ENCODE results near the gene RSPH6A. TPM values are rescaled to one million over a fixed set of nuclear protein-coding genes. Genes with fewer than 3 reads are reported as not detected.

RSPH6A gene
- polyA plus RNA-seq, 1 donor (not counting 4 experiments of a cell fraction or from before 2014, with no cell fraction given) = not detected

- H3K36me3 ChIP-seq (ENCODE audit: control insufficient read depth in 2 of 2, extremely low read depth in 1 of 2, insufficient read depth in 2 of 2, low read length in 2 of 2) = peaks cover 43 to 65% of the 10 kb centered on the region in 2 experiments
- peaks cover 3% of the 10 kb centered on the region for H3K9me1 ChIP-seq (ENCODE audit: control insufficient read depth, extremely low read depth, insufficient read depth, low read length)
- FAIRE-seq (no peak), DNase-seq (ENCODE audit: low read depth, low spot score) (no peak)
- H2AFZ ChIP-seq (ENCODE audit: control insufficient read depth, low read length) = no peak overlapping the region
- H3K9ac ChIP-seq (ENCODE audit: control insufficient read depth, extremely low read depth, insufficient read depth, low read length) = no peak overlapping the region
- H3K4me2 ChIP-seq (ENCODE audit: control insufficient read depth, extremely low read depth, insufficient read depth, low read depth, low read length) = no peak overlapping the region
- dilution Hi-C loops (cut with MboI; ENCODE audit: extremely low pct_ligation_motif_present, low sequenced_read_pairs) = no loop called here
- no peak for TF ChIP-seq EZH2 (IDR thresholded peaks at IDR 0.05; ENCODE audit: low read length)
- TF ChIP-seq, protein P1, sequence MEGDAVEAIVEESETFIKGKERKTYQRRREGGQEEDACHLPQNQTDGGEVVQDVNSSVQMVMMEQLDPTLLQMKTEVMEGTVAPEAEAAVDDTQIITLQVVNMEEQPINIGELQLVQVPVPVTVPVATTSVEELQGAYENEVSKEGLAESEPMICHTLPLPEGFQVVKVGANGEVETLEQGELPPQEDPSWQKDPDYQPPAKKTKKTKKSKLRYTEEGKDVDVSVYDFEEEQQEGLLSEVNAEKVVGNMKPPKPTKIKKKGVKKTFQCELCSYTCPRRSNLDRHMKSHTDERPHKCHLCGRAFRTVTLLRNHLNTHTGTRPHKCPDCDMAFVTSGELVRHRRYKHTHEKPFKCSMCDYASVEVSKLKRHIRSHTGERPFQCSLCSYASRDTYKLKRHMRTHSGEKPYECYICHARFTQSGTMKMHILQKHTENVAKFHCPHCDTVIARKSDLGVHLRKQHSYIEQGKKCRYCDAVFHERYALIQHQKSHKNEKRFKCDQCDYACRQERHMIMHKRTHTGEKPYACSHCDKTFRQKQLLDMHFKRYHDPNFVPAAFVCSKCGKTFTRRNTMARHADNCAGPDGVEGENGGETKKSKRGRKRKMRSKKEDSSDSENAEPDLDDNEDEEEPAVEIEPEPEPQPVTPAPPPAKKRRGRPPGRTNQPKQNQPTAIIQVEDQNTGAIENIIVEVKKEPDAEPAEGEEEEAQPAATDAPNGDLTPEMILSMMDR (optimal IDR thresholded peaks at IDR 0.05 in 1 of 3, IDR thresholded peaks at IDR 0.05 in 1 of 3, conservative IDR thresholded peaks at IDR 0.05 in 1 of 3; ENCODE audit: extremely low read depth in 1 of 3, insufficient read depth in 2 of 3, low read length in 3 of 3) = no peak
- no peaks in the 10 kb centered on the region for H4K20me1 ChIP-seq (ENCODE audit: control insufficient read depth, extremely low read depth, insufficient read depth, low read length)
- H3K4me3 ChIP-seq (ENCODE audit: control insufficient read depth in 2 of 3, extremely low read depth in 1 of 3, insufficient read depth in 2 of 3, low read depth in 1 of 3, low read length in 3 of 3) = no peak overlapping the region
- no peaks in the 10 kb centered on the region for H3K9me3 ChIP-seq (ENCODE audit: control insufficient read depth, low read depth, low read length)
- peaks cover 11% of the 10 kb centered on the region for H3K4me1 ChIP-seq (ENCODE audit: control insufficient read depth, extremely low read depth, insufficient read depth, low read length)
- H3K27ac ChIP-seq (ENCODE audit: control insufficient read depth, insufficient read depth, low read length) = no peak overlapping the region
- H3K27me3 ChIP-seq (ENCODE audit: control insufficient read depth, extremely low read depth, insufficient read depth, low read length) = no peaks in the 10 kb centered on the region
- no peaks in the 10 kb centered on the region for H3K79me2 ChIP-seq (ENCODE audit: control insufficient read depth, insufficient read depth, low read length)
Measured at GRCh38 chr19:45827459-45828093, 12.5 kb upstream of the RSPH6A start.

DNA sequence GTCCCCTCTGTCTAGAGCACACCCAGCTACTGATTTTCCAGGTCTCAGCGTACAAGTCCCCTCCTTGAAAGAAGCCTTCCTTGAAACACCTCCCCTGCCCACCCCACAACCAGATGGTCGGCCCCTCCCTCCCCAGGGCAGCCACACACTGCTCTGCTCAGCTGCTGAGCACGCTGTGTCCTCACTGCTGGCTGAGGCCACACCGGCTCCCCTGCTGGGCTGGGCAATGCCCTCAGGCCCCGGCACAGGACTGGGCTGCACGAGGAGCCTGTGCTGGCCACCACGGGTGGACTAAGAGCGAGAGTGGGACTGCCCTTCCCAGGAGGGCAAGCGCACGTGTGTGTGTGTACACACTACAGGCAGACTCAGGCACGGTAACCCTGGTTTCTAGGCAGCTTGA, 11.8 kb upstream of the RSPH6A start:
- peaks cover 3% of the 10 kb centered on the region for H3K9me1 ChIP-seq (ENCODE audit: control insufficient read depth, extremely low read depth, insufficient read depth, low read length)
- DNase-seq (ENCODE audit: low read depth, low spot score) (no peak), FAIRE-seq (no peak)
- H3K27me3 ChIP-seq (ENCODE audit: control insufficient read depth, extremely low read depth, insufficient read depth, low read length) = no peaks in the 10 kb centered on the region
- no peak overlapping the region for H3K27ac ChIP-seq (ENCODE audit: control insufficient read depth, insufficient read depth, low read length)
- dilution Hi-C loops (cut with MboI; ENCODE audit: extremely low pct_ligation_motif_present, low sequenced_read_pairs) = no loop called here
- no peaks in the 10 kb centered on the region for H4K20me1 ChIP-seq (ENCODE audit: control insufficient read depth, extremely low read depth, insufficient read depth, low read length)
- H3K4me3 ChIP-seq (ENCODE audit: control insufficient read depth in 2 of 3, extremely low read depth in 1 of 3, insufficient read depth in 2 of 3, low read depth in 1 of 3, low read length in 3 of 3) = no peak overlapping the region
- H3K4me2 ChIP-seq (ENCODE audit: control insufficient read depth, extremely low read depth, insufficient read depth, low read depth, low read length) = no peak overlapping the region
- TF ChIP-seq EZH2 (IDR thresholded peaks at IDR 0.05; ENCODE audit: low read length) = no peak
- TF ChIP-seq, protein P1 (optimal IDR thresholded peaks at IDR 0.05 in 1 of 3, IDR thresholded peaks at IDR 0.05 in 1 of 3, conservative IDR thresholded peaks at IDR 0.05 in 1 of 3; ENCODE audit: extremely low read depth in 1 of 3, insufficient read depth in 2 of 3, low read length in 3 of 3) = no peak
- peaks cover 41 to 63% of the 10 kb centered on the region in 2 experiments for H3K36me3 ChIP-seq (ENCODE audit: control insufficient read depth in 2 of 2, extremely low read depth in 1 of 2, insufficient read depth in 2 of 2, low read length in 2 of 2)
- H3K9me3 ChIP-seq (ENCODE audit: control insufficient read depth, low read depth, low read length) = no peaks in the 10 kb centered on the region
- H3K79me2 ChIP-seq (ENCODE audit: control insufficient read depth, insufficient read depth, low read length) = no peaks in the 10 kb centered on the region
- peaks cover 11% of the 10 kb centered on the region for H3K4me1 ChIP-seq (ENCODE audit: control insufficient read depth, extremely low read depth, insufficient read depth, low read length)
- H2AFZ ChIP-seq (ENCODE audit: control insufficient read depth, low read length) = no peak overlapping the region
- H3K9ac ChIP-seq (ENCODE audit: control insufficient read depth, extremely low read depth, insufficient read depth, low read length) = no peak overlapping the region

Measured in keratinocyte (primary cell).